GM12878 (cell line): Measurements from ENCODE around the gene CNTD1. TPM values are rescaled to one million over a fixed set of nuclear protein-coding genes. Genes with fewer than 3 reads are reported as not detected.
A peak's percentile ranks its signal among the peaks of the same experiment; 100 is the strongest.

Experiments
- ATAC-seq: fragments of 200-7000 bp; cut with Tn5 transposase; 3 replicates; pipeline ENCODE4 v1.9.1; 2020; ENCODE audit warnings: mild to moderate bottlenecking, moderate library complexity
- Bru-seq: library from RNA; stranded (reverse); fragments of 400-500 nt; gene quantifications from one replicate; lab custom pipeline; 2021; lab: Mats Ljungman, UMichigan
- BruChase-seq, 2 experiments: library from RNA; stranded (reverse); fragments of 400-500 nt; gene quantifications; one replicate each; lab custom pipeline; 2021; lab: Mats Ljungman, UMichigan
- BruUV-seq: library from RNA; stranded (reverse); fragments of 400-500 nt; replicated peaks from 2 replicates; lab custom pipeline; 2021; lab: Mats Ljungman, UMichigan
- CTCF ChIA-PET: fragments of 300-600 bp; sonication (Branson Sonifier 250); formaldehyde crosslinking; extraction: SDS; loops from one replicate; lab custom pipeline; 2021; ENCODE audit warnings: inconsistent platforms; lab: Yijun Ruan, JAX
- POLR2A ChIA-PET: fragments of 350-600 bp; formaldehyde crosslinking; extraction: SDS; loops from one replicate; lab custom pipeline; 2021; ENCODE audit warnings: inconsistent platforms; lab: Charles Lee
- RAD21 ChIA-PET: fragments of 300-600 bp; sonication (Branson Sonifier 250); formaldehyde crosslinking; loops from one replicate; lab custom pipeline; 2023; ENCODE audit warnings: antibody characterized with exemption; ENCODE audit not compliant: unreplicated experiment; lab: Charles Lee
- SMC1A ChIA-PET: fragments of 300-600 bp; sonication (Branson Sonifier 250); formaldehyde crosslinking; loops from one replicate; lab custom pipeline; 2023; ENCODE audit not compliant: unreplicated experiment, uncharacterized antibody; lab: Charles Lee
- DNase-seq: peaks from one replicate; pipeline ENCODE4 v3.0.0-alpha.2; 2011; ENCODE audit warnings: low read depth, low spot score
- FAIRE-seq: peaks from 3 replicates; lab custom pipeline; 2011; peaks lifted over from hg19 to GRCh38; lab: Jason Lieb, UNC
- H2AFZ ChIP-seq: 2 replicates; pipeline ENCODE4 v1.6.0; 2011; ENCODE audit warnings: low read depth, low read length, control low read depth; ENCODE audit not compliant: control insufficient read depth
- H3K27ac ChIP-seq: 2 replicates; pipeline ENCODE4 v1.5.1; 2011; ENCODE audit warnings: control low read depth; ENCODE audit not compliant: control insufficient read depth, insufficient read depth
- H3K27me3 ChIP-seq, 2 experiments: replicated peaks in 1 of 2; 2 replicates each; pipeline versions ENCODE4 v1.6.0 to v1.6.1; 2011; ENCODE audit warnings: low read length in 1 of 2; ENCODE audit not compliant: control insufficient read depth in 2 of 2, insufficient read depth in 2 of 2
- H3K36me3 ChIP-seq, 2 experiments: 2 replicates each; pipeline ENCODE4 v1.5.1; 2011; ENCODE audit warnings: low read length in 1 of 2; ENCODE audit not compliant: control insufficient read depth in 2 of 2, insufficient read depth in 2 of 2
- H3K4me1 ChIP-seq: 2 replicates; pipeline ENCODE4 v1.6.1; 2011; ENCODE audit warnings: mild to moderate bottlenecking, low read length, moderate library complexity, mixed read lengths; ENCODE audit not compliant: control insufficient read depth, insufficient read depth
- H3K4me2 ChIP-seq: 2 replicates; pipeline ENCODE4 v1.6.0; 2011; ENCODE audit warnings: control low read depth; ENCODE audit not compliant: control insufficient read depth, insufficient read depth
- H3K4me3 ChIP-seq: fragments of 200-600 bp; sonication (generic); 2 replicates; pipeline ENCODE4 v1.5.1; 2016
- H3K79me2 ChIP-seq: 2 replicates; pipeline ENCODE4 v1.6.0; 2011; ENCODE audit warnings: low read length; ENCODE audit not compliant: control insufficient read depth, insufficient read depth
- H3K9ac ChIP-seq: 2 replicates; pipeline ENCODE4 v1.8.0; 2011; ENCODE audit warnings: low read length, control low read depth, mixed read lengths; ENCODE audit not compliant: control insufficient read depth, insufficient read depth
- H3K9me3 ChIP-seq: replicated peaks from 3 replicates; pipeline ENCODE4 v1.5.1; 2011; ENCODE audit warnings: mild to moderate bottlenecking, low read length; ENCODE audit not compliant: control insufficient read depth, insufficient read depth
- H4K20me1 ChIP-seq: 2 replicates; pipeline ENCODE4 v1.6.0; 2011; ENCODE audit not compliant: control insufficient read depth, insufficient read depth
- ATF7 ChIP-seq: fragments of 450-650 bp; IDR thresholded peaks from 2 replicates; pipeline ENCODE4 v1.6.1; 2016; ENCODE audit warnings: low read depth, mild to moderate bottlenecking
- CHD4 ChIP-seq: fragments of 200-600 bp; sonication (generic); IDR thresholded peaks from 2 replicates; pipeline ENCODE4 v1.6.1; 2016; ENCODE audit warnings: mild to moderate bottlenecking
- FOXM1 ChIP-seq: IDR thresholded peaks from 2 replicates; pipeline ENCODE4 v1.6.1; 2012; ENCODE audit warnings: low read depth, mild to moderate bottlenecking, inconsistent platforms, low read length, moderate library complexity
- HCFC1 ChIP-seq: fragments of 150-350 bp; IDR thresholded peaks from 2 replicates; pipeline ENCODE4 v1.6.1; 2014; ENCODE audit warnings: low read length
- NBN ChIP-seq: fragments of 450-650 bp; IDR thresholded peaks from 2 replicates; pipeline ENCODE4 v1.6.1; 2016
- NFYA ChIP-seq: IDR thresholded peaks from 2 replicates; pipeline ENCODE4 v1.6.1; 2011; ENCODE audit warnings: low read depth, mild to moderate bottlenecking, low read length, improper control_type of control experiment, borderline replicate concordance
- NRF1 ChIP-seq: conservative IDR thresholded peaks from 2 replicates; pipeline ENCODE4 v1.6.1; 2011; ENCODE audit warnings: mild to moderate bottlenecking, low read depth, low read length, improper control_type of control experiment
- POLR2A ChIP-seq: IDR thresholded peaks from 2 replicates; pipeline ENCODE4 v1.6.1; 2011; ENCODE audit warnings: low read depth, mild to moderate bottlenecking, low read length
- POLR2AphosphoS2 ChIP-seq: IDR thresholded peaks from 2 replicates; pipeline ENCODE4 v1.6.1; 2011; ENCODE audit warnings: low read depth, mild to moderate bottlenecking, low read length, improper control_type of control experiment, moderate library complexity
- POLR2AphosphoS5 ChIP-seq: IDR thresholded peaks from 2 replicates; pipeline ENCODE4 v1.6.1; 2011; ENCODE audit warnings: mild to moderate bottlenecking, low read length, inconsistent platforms
- RFX5 ChIP-seq: IDR thresholded peaks from 2 replicates; pipeline ENCODE4 v1.6.1; 2011; ENCODE audit warnings: low read depth, low read length, improper control_type of control experiment
- SIN3A ChIP-seq: IDR thresholded peaks from 2 replicates; pipeline ENCODE4 v1.6.1; 2012; ENCODE audit warnings: low read depth, low read length, improper control_type of control experiment
- SREBF1 ChIP-seq: IDR thresholded peaks from 2 replicates; pipeline ENCODE4 v1.6.1; 2012; ENCODE audit warnings: mild to moderate bottlenecking, low read length
- STAT1 ChIP-seq: fragments of 450-650 bp; conservative IDR thresholded peaks from 2 replicates; pipeline ENCODE4 v1.6.1; 2014; ENCODE audit warnings: antibody characterized with exemption, mild to moderate bottlenecking
- WGBS: methylation state at CpG from one replicate; pipeline ENCODE4 v1.1.6; 2016; ENCODE audit warnings: low lambda C conversion rate; ENCODE audit not compliant: insufficient replicate concordance, insufficient coverage; ENCODE audit errors: missing lambda C conversion rate; 5-methylcytosine and 5-hydroxymethylcytosine counted together
- in situ Hi-C: fragments of 300-500 bp; cut with MboI; formaldehyde crosslinking; loops from 9 replicates; pipeline ENCODE4 v1.14.3; 2018; ENCODE audit warnings: mixed read lengths
- intact Hi-C: fragments of 100-400 bp; cut with micrococcal nuclease; formaldehyde crosslinking; loops from one replicate; pipeline ENCODE4 v1.14.2; 2022; ENCODE audit not compliant: unreplicated experiment
- long read RNA-seq, 2 experiments: library from polyadenylated mRNA; unstranded; transcript quantifications; one replicate each; pipeline ENCODE4 v2.0.0, GENCODE V29; 2019 to 2020
- polyA minus RNA-seq, 3 experiments: library from RNA; depleted of rRNA, polyadenylated mRNA; stranded (reverse); fragments of >200 nt; gene quantifications; 2 replicates each; pipeline ENCODE4 v1.2.3, GENCODE V29; 2011
- polyA plus RNA-seq, 11 experiments: library from polyadenylated mRNA; depleted of rRNA in 4 of 11; unstranded in 6 of 11; stranded (reverse) in 5 of 11; fragments of >200 nt; fragmentation: Nextera tagmentation in 4 of 11; fragmentation: Illumina TruSeq in 1 of 11; extraction: Ambion mirVana in 4 of 11; extraction: Trizol in 1 of 11; gene quantifications; 1 replicate in 1 of 11; 2 replicates in 10 of 11; pipeline versions ENCODE4 v1.2.1 to v1.2.3, GENCODE V29; 2011 to 2016; ENCODE audit warnings: inconsistent platforms in 2 of 11, missing spikeins in 2 of 11, low read depth in 1 of 11
- total RNA-seq, 4 experiments: library from RNA; depleted of rRNA in 3 of 4; stranded (reverse); fragments of >200 nt in 3 of 4; fragmentation: Illumina TruSeq in 1 of 4; extraction: Trizol in 1 of 4; gene quantifications; 2 replicates each; pipeline versions ENCODE4 v1.2.1 to v1.2.3, GENCODE V29; 2013 to 2021
- TF ChIP-seq, protein P1 (sequence below): fragments of 450-650 bp; IDR thresholded peaks from 2 replicates; pipeline ENCODE4 v1.6.1; 2016; ENCODE audit warnings: mild to moderate bottlenecking
- TF ChIP-seq, protein P2 (sequence below): fragments of 450-650 bp; IDR thresholded peaks from 2 replicates; pipeline ENCODE4 v1.6.1; 2017; ENCODE audit warnings: low read depth, mild to moderate bottlenecking, moderate library complexity

Gene CNTD1, protein sequence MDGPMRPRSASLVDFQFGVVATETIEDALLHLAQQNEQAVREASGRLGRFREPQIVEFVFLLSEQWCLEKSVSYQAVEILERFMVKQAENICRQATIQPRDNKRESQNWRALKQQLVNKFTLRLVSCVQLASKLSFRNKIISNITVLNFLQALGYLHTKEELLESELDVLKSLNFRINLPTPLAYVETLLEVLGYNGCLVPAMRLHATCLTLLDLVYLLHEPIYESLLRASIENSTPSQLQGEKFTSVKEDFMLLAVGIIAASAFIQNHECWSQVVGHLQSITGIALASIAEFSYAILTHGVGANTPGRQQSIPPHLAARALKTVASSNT
- total RNA-seq (2013; cell fraction: nucleolus; rRNA removed), result not detected in 2 replicates
- total RNA-seq (2014; rRNA removed) (0.06 and 0.11 TPM in 2 replicates), total RNA-seq (2014; rRNA removed; fragmentation: Illumina TruSeq; extraction: Trizol) (not detected in 2 replicates), total RNA-seq (2021) (not detected in 2 replicates), polyA plus RNA-seq (2011; rRNA removed) (0.11 and 0.19 TPM in 2 replicates), polyA plus RNA-seq (2014; fragmentation: Illumina TruSeq; extraction: Trizol) (not detected in 2 replicates), polyA plus RNA-seq (2014; fragmentation: Nextera tagmentation; extraction: Ambion mirVana) (1 to 10 TPM in 1 of 2 experiments, under 1 TPM in 1; 0.80 to 1.4 TPM), polyA plus RNA-seq (2014; rRNA removed) (not detected in 2 replicates), polyA plus RNA-seq (2016; fragmentation: Nextera tagmentation; extraction: Ambion mirVana) (1 to 10 TPM; 1.4 to 1.5 TPM), polyA minus RNA-seq (2011; rRNA and poly(A)+ RNA removed) (not detected in 2 replicates), Bru-seq, nascent RNA (percentile 7 among the genes with signal in this experiment), BruChase-seq, experiment 1, labeled RNA remaining after a 6-hour chase (not detected), BruChase-seq, experiment 2, labeled RNA remaining after a 2-hour chase (not detected)
- polyA plus RNA-seq (2011; ENCODE audit: low read depth), result 1.3 TPM
- polyA plus RNA-seq (2011; cell fraction: cytosol; rRNA removed), result not detected in 2 replicates
- not detected in 2 replicates for polyA plus RNA-seq (2011; cell fraction: nucleus; rRNA removed)
- polyA plus RNA-seq (2012), result 1.4 TPM in 2 replicates
- not detected in 2 replicates for polyA minus RNA-seq (2011; cell fraction: cytosol; rRNA and poly(A)+ RNA removed)
- not detected in 2 replicates for polyA minus RNA-seq (2011; cell fraction: nucleus; rRNA and poly(A)+ RNA removed)
- long read RNA-seq, experiment 1, result 0 reads
- long read RNA-seq, experiment 2, partial matches to known transcripts, result 0 of 3 reads
- long read RNA-seq, experiment 2, other reads (novel, unspliced or antisense), result 3 of 3 reads

DNA sequence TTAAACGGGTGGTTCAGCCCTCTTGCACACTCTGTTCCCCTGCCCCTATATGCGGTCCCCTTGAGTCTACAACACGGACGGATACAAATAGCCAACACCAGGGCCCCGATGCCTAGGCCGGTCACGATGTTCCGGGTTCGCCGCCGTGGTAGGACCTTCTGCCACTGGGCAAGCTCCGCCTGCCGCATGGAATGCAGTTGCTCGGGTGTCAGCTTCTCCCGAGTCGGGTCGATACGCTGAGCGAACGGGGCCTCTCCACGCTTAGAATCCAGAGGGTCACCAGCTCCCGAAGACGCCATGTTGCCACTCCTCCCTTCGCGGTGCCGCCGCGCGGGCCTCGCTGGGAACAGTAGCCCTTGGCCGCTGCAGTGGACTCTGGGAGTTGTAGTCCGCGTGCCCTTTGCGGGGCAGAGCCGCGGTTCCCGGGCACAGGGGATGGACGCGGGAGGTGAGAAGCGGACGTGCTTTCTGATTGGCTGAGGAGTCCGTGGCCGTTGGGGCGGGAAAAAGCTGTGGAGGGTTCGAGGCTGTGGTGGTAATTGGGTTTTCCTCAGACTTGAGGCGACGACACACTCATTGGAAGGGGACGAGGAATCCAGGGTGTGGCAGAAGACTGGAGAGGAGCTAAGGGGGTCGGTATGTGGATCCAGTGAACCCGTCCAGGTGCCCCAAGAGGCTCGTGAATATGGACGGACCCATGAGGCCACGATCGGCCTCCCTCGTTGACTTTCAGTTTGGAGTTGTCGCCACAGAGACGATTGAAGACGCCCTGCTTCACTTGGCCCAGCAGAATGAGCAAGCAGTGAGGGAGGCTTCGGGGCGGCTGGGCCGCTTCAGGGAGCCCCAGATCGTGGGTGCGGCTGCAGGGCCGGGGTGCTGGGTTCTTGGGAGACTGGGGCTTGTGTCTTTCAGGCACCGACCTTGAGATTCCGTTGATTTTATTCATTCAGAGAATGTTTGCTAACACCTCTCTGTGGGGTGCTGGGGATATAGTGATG, at the start of gene CNTD1, which contains the start of gene COA3:
Gene CNTD1, plus strand, starts transcription at position 479 of the 998 bp plus-strand sequence. Its CDS starts 207 bp downstream, at position 686.
Gene COA3, minus strand, starts transcription at position 322 of the 998 bp plus-strand sequence. Its CDS starts 23 bp downstream, at position 299.
- H3K4me3 ChIP-seq, result peak within 1 kb of the TSS; percentile 76
- no peak within 1 kb of the TSS for H3K27ac ChIP-seq
- H4K20me1 ChIP-seq, result no peaks in the 10 kb centered on the region
- peak; percentile 31 for DNase-seq
- ChIA-PET POLR2A (interaction anchor here (0.6 kb wide), 1 partner anchor 179 kb away, joined by 3 read pairs; no protein-coding TSS in a partner anchor), SMC1A (interaction anchor here (1.1 to 1.7 kb wide), 3 partner anchors 12 to 357 kb away, joined by 3 to 4 read pairs (median 4); no protein-coding TSS in a partner anchor), CTCF (interaction anchor here (0.7 to 2.9 kb wide), 7 partner anchors 10 to 199 kb away, joined by 3 to 11 read pairs (median 5); partner anchors contain the start of genes BECN1, RPL27 and VPS25), RAD21 (interaction anchor here (1.1 kb wide), 1 partner anchor 199 kb away, joined by 3 read pairs; the partner anchor contains the start of gene RPL27)
- H3K79me2 ChIP-seq, result peaks cover 6% of the 10 kb centered on the region
- H3K9ac ChIP-seq, result peak within 1 kb of the TSS; percentile 81
- no peaks in the 10 kb centered on the region for H3K27me3 ChIP-seq
- in situ Hi-C loops, result no loop called here
- no TSS peak for BruUV-seq
- peak within 1 kb of the TSS; percentile 82 for H3K4me2 ChIP-seq
- ATAC-seq, result peak; percentile 100
- H2AFZ ChIP-seq, result peak within 1 kb of the TSS; percentile 97
- H3K36me3 ChIP-seq, result no peaks in the 10 kb centered on the region
- peak; percentile 92 for FAIRE-seq
- intact Hi-C loops, result no loop called here
- H3K4me1 ChIP-seq, result peaks cover 10% of the 10 kb centered on the region
- WGBS, result 25% methylated on average over 64 of the region's 66 CpGs
- no peaks in the 10 kb centered on the region for H3K9me3 ChIP-seq
- TF ChIP-seq NFYA (no peak), STAT1 (0 out of 2 replicates have a peak, but pooled peaks have one; percentile 41), HCFC1 (peak; percentile 93), NRF1 (no peak), RFX5 (no peak), CHD4 (no peak), ATF7 (no peak), POLR2AphosphoS2 (0 out of 2 replicates have a peak, but pooled peaks have one; percentile 58), POLR2AphosphoS5 (peak; percentile 49; the same call in 1 of the 2 replicates), SIN3A (peak; percentile 76), POLR2A (peak; percentile 85), SREBF1 (0 out of 2 replicates have a peak, but pooled peaks have one; percentile 30), NBN (peak; percentile 55; the same call in 1 of the 2 replicates), FOXM1 (no peak)
- TF ChIP-seq, protein P1, sequence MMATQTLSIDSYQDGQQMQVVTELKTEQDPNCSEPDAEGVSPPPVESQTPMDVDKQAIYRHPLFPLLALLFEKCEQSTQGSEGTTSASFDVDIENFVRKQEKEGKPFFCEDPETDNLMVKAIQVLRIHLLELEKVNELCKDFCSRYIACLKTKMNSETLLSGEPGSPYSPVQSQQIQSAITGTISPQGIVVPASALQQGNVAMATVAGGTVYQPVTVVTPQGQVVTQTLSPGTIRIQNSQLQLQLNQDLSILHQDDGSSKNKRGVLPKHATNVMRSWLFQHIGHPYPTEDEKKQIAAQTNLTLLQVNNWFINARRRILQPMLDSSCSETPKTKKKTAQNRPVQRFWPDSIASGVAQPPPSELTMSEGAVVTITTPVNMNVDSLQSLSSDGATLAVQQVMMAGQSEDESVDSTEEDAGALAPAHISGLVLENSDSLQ, result no peak
- TF ChIP-seq, protein P2, sequence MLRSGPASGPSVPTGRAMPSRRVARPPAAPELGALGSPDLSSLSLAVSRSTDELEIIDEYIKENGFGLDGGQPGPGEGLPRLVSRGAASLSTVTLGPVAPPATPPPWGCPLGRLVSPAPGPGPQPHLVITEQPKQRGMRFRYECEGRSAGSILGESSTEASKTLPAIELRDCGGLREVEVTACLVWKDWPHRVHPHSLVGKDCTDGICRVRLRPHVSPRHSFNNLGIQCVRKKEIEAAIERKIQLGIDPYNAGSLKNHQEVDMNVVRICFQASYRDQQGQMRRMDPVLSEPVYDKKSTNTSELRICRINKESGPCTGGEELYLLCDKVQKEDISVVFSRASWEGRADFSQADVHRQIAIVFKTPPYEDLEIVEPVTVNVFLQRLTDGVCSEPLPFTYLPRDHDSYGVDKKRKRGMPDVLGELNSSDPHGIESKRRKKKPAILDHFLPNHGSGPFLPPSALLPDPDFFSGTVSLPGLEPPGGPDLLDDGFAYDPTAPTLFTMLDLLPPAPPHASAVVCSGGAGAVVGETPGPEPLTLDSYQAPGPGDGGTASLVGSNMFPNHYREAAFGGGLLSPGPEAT, result peak; percentile 77; the same call in 1 of the 2 replicates
